GM19351 (cell line): ENCODE data around the gene FBRS.
"Not testable (repeated sequence)": the region's sequence is repeated elsewhere in the genome, so short reads cannot be mapped to it uniquely, and the experiment has no call there.

ENCODE experiments used
- ATAC-seq: cut with Tn5 transposase; IDR thresholded peaks from one replicate; pipeline ENCODE4 v1.9.1; 2021; ENCODE audit warnings: mild to moderate bottlenecking, moderate library complexity; ENCODE audit not compliant: unreplicated experiment

The FBRS gene

DNA sequence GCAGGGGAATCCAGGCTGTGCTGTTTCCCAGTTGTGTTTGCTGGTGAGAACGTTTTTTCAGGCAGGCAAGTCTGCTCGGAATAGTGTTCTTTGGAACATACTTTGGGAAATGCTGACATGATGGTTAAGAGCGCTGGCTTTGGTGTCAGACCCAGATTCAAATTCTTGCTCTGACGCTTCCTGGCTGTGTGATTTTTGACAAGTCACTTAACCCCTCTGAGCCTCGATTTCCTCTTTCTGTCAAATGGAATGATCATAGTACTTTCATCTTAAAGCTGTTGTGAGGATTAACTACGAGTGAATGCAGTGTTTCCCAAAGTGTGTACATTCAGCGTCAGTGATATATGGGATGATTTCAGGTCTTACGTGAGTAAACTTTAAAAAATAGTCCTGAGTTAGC is 4.8 kb downstream of the FBRS start:
- ATAC-seq, result no peak

DNA sequence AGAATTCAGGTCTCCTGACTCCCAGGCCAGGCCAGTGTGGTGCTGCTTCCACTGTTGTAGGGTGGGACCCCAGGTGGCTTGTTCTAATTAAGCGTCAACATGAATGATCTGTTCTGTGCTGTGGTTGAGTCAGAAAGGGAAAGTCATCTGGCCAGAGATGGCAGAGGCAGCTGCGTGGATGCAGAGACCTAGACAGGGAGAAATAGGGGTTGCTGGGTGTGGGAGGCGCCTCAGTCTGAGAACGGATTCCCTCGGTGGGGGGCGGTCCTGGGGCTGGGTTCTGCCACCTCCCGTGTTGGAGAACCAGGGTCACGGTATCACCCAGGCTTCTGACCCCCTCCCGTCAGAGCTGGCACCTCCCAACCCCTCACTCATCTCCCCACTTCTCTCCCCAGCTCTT is 5.6 kb downstream of the FBRS start:
- ATAC-seq, result no peak

DNA sequence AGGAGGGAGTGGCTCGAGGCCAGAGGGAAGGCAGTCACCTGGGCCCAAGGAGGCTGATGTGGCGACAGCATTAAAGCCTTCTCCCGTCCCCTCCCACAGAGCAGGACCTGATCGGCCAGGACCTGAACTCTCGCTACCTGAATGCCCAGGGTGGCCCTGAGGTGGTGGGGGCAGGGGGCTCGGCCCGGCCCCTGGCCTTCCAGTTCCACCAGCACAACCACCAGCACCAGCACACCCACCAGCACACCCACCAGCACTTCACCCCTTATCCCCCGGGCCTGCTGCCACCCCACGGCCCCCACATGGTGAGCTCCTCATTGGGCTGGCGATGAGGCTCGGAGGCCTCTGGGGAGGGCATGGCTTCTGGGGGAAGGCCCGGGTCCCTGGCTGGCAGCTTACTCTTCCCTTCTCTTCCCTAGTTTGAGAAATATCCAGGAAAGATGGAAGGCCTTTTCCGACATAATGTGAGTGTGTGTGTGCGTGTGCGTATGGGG is 6.4 kb downstream of the FBRS start:
- no peak for ATAC-seq

DNA sequence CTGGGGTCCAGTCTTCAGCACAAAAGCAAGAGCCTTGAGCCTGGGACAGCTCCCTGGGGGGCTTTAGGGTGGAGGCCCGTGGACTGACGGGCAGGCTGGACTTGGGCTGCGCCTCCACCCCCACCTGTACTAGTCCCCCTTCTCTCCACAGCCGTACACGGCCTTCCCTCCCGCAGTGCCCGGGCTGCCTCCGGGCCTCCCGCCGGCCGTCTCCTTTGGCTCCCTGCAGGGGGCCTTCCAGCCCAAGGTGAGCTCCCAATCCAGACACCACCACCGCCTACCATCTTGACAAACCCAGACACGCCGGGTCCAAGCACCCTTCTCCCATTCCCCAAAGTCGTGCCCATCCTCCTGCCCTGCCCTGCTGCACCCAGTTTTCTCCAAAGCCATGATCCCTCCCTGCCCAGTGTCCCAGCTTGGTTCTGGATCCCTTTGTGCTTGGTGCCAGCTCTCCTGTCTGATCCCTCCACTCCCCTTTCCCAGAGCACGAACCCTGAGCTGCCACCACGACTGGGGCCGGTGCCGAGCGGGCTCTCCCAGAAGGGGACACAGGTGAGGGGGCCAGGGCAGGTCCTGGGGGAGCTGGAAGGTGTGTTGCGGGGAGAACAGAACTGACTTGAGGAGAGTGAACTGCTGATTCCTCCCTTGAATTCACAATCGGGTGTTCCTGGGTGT is 7.1 kb downstream of the FBRS start:
- ATAC-seq, result no peak

DNA sequence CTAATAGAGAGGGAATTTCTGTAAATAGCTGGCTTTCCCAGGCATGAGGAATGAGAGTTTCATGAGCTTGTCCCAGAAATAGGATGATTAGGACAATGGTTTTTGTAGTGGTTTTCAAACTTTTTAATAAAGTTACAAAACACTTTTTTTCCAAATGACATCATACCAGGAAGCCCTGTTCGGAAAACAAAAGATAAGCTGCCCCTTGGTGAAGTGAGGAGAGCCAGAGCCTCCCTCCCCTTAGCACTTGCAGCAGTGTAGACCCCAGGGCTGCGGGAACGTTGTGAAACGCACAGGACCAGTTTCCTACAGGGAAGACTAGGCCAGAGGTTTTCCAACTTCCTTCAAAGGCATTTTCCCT is 7.6 kb downstream of the FBRS start:
- no peak for ATAC-seq

DNA sequence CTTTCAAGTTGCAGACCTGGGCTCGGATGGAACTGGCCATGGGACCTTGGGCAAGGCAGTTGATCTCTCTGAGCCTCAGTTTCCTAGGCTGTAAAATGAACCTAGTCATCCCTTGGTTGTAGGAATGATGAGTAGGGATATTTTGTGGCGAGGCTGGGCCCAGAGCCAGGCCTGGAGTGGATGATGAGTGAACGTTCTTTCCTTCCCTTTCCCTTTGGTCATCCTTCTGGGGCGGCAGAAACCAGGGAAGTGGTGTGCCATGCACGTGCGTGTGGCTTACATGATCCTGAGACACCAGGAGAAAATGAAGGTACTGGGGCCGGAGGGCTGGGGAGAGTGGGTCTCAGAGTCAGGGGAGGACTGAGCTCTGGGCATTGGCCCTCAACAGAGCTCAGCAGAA is 8.4 kb downstream of the FBRS start:
- ATAC-seq, result no peak

DNA sequence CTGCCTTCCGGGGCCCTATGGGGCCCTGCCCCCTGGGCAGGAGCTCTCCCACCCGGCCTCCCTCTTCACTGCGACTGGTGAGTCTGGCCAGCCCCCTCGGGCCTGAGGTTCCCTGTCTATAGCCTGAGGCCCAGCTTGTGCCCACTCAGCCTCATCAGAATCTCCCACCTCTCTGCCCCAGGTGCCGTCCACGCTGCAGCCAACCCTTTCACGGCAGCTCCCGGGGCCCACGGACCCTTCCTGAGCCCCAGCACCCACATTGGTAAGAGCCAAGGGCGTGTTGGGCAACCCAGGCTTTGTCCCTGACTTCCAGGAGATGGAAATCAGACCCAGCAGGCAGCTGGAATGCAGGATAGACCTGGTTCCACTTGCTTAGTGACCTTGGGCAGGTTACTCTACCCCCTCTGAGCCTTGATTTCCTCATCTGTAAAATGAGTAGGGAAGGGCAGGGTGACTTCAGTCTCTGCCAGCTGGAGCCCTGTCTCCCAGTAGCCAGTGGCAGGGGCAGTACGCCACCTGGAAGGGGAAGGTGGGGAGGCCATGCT is 9.2 kb downstream of the FBRS start:
- no peak for ATAC-seq

DNA sequence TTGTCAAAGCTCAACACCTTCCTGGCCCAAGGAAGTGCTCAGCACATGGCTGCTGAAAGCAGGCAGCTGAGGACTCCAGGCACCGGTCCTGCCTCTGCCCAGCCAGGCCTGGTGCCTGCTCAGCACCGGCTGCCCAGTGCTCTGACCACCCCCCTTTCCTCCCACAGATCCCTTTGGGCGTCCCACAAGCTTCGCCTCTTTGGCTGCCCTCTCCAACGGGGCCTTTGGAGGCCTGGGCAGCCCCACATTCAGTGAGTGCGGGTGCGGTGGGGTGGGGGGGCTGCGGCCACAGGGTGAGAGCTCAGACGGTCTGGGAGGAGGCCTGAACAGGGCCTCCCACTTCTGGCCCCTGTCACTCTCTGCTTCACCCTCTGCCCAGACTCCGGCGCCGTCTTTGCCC is 10.2 kb downstream of the FBRS start:
- no peak for ATAC-seq

DNA sequence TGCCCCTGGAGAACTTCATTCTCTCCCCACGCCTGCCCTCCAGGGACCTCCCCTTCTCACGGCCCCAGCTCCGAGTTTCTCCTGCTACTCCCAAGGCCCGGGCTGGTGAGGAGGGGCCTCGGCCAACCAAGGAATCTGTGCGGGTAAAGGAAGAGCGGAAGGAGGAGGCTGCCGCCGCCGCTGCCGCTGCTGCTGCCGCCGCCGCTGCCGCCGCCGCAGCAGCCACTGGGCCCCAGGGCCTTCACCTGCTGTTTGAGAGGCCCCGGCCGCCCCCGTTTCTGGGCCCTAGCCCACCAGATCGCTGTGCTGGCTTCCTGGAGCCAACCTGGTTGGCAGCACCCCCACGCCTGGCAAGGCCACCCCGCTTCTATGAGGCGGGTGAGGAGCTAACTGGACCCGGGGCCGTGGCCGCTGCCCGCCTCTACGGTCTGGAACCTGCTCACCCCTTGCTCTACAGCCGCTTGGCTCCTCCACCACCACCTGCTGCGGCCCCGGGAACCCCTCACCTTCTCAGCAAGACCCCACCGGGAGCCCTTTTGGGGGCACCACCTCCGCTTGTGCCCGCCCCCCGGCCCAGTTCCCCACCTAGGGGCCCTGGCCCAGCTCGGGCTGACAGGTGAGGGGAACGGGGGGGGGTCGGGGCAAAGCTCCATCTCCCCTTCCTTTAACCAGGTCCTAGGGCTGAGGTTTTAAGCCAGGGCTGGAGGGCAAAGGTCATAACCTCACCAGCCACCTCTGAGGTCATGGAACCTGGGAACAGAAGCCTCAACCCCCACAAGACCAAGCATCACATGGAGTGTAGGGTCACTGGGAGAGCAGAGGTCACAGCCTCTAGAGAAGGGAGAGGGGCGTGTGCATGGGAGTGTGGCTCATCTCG is 11.0 kb downstream of the FBRS start:
- no peak for ATAC-seq

DNA sequence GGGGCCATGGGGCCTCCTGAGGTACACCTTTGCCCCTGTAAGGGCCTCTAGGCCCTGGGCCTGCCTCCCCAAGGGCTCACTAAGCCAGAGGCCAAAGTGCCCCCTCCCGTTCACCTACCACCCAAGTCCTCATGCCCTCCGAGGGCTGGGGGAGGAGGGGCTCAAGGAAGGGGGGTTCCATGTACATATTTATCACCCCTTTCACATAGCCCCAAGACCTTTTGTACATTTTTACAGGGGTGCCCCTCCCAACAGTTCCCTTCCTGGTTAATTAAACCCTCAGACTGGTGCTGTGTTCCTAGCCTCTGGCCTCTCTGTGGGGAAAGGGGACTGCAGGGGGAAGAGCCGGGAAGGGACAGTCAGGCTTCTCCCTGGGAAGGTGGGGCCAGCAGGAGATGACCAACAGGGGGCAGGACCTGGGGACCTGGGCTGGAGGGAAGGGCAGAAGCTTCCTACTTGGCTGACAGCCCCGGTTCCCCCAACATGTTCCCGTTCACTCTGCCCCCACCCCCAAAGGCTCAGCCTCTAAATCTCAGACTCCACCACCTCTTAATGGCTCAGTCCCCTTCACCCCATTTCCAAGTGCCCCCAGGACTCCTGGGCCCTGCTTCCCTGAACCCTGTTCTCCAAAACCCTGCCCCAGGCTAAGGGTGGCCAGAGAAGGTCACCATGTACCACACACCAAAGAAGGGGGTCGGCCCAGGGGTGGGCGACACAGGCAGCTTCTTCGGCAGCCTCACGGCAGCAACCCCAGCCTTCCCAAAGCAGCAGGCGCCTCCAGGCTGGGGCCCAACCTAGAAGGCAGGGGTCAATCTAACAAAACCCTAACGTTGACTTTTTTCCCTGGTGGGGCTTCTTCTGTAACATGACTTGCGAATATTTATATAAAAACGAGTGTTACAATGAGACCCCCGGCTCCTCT is 11.9 kb downstream of the FBRS start:
- no peak for ATAC-seq

DNA sequence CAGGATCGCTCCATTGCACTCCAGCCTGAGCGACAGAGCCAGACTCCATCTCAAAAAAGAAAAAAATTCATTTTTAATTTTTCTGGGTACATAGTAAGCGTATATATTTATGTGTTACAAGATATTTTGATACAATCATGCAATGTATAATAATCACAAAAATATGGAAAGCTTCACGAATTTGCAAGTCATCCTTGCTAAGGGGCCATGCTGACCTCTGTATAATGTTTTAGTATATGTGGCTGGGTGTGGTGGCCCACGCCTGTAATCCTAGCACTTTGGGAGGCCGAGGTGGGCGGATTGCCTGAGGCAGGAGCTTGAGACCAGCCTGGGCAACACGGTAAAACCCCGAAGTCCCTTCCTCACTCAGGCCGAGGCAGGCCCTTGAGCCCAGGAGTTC is 16.9 kb downstream of the FBRS start:
- no peak for ATAC-seq

DNA sequence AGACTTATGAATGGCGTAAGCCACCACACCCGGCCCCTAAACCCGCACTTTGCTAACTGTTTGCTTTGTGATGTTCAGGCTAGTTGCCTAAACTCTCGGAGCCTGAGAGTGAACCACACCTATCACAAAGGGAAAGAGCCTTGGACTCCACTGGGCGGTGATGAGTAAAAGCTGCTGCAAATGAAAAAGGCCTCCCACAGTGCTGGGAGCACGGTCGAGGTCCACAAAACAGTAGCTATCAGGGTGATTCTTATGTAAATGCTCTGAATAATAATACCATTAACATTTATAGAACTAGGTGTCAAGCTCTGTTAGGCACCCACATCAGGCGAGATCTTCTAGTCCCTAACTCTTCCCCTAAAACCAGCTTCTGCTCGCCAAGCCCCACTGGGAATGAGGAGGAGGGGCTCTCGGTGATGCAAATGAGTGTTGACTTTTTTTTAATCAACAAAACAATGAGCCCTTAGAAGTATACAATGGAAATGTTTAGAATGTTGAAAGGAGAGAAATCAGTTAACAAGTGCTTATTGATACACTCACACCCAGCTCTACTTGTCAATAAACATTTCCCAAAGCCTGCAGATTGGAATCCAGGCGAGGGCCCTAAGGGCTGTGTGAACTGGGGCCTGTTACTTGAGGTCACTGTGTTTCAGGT is 19.8 kb downstream of the FBRS start:
- no peak for ATAC-seq

DNA sequence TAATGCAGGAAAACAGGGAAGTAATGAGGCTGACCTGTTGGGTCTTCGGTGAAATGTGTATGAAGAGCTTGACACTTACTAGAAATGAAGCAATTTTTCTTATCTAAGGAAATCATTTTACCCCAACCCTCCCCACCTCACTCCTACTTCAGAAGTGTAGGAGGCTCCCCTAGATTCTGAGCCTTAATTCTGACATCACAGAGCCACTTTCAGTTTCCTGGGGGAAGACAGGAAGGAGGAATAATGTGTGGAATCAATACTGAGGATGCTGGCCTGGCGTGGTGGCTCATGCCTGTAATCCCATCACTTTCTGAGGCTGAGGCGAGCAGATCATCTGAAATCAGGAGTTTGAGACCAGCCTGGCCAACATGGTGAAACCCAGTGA is 20.3 kb downstream of the FBRS start:
- ATAC-seq, result no peak

DNA sequence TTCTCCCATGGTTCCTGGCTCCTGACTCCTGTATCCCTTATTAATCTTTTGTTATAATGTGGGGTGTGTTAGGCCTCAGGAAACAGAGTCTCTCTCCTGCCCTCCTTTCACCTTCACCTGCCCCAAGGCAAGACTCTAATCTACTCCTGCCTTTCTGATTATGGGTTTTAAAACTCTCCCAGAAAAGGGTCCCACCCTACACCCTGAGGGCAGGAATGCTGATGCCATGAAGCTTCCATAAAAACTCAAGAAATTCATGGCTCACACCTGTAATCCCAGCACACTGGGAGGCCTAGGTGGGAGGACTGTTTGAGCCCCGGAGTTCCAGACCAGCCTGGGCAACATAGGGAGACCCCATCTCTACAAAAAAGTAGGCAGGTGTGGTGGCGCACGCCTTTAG is 22.1 kb downstream of the FBRS start:
- ATAC-seq, result no peak

DNA sequence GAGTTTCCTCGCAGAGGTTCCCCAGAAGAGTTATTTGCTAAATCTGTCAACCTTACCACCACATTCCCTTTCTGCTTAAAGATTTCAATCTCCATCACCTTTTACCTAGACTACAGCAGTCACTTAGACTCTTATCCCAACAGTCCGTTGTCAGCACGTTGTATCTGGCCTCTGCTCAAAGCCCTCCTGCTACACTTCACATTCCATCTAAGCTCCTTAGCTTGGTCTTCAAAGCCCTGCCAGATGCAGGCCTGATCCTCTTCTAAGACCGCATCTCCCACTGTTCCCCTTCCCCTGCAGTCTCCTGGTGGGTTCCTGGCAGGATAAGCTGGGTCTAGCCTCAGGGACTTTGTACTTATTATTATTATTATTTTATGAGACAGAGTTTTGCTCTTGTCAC is 30.5 kb downstream of the FBRS start:
- no peak for ATAC-seq

DNA sequence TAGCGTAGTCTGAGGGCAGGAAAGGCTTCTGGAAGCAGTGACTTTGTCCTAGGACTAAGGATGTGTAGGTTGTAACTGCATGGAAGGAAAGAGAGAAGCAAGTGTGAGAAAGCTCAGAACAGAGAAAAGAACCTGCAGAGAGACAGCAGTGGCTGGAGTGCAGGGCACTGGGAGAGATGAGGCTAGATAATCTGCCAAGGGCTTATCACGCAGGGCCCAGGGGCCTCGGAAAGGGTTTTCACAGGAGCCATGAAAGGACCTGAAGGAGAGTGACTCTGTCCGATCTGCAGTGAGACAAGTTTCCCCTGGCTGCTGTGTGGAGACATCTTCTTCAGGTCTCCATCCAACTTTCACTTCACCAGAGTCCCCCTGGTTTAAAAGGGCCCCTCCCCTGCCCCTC is 33.7 kb downstream of the FBRS start:
- no peak for ATAC-seq

DNA sequence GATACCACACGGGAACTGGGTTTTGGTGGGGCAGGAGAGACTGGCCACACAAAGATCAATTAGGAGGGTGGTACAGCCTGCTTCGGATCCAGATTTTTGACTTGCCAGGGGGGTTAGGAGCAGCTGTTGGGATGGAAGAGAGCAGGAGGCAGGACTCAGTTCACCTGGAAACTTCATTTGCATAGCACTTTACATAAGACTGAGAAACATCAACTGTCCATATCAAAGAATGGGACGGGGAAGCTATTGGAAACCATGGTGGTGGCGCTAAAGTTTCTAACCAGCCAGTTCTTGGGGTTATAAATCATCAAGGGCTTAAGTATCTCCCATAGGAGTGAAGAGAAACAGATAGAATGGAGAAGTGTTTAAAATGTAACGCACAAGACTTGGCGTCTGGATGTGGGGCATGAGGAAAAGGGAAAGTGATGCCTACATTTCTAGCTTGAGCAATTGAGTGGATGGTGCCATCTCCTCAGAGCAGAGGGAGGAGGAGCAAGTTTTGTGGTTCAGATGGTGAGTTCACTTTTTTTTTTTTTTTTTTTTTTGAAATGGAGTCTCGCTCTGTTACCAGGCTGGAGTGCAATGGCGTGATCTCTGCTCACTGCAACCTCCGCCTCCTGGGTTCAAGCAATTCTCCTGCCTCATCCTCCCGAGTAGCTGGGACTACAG is 34.3 kb downstream of the FBRS start:
- no peak for ATAC-seq

DNA sequence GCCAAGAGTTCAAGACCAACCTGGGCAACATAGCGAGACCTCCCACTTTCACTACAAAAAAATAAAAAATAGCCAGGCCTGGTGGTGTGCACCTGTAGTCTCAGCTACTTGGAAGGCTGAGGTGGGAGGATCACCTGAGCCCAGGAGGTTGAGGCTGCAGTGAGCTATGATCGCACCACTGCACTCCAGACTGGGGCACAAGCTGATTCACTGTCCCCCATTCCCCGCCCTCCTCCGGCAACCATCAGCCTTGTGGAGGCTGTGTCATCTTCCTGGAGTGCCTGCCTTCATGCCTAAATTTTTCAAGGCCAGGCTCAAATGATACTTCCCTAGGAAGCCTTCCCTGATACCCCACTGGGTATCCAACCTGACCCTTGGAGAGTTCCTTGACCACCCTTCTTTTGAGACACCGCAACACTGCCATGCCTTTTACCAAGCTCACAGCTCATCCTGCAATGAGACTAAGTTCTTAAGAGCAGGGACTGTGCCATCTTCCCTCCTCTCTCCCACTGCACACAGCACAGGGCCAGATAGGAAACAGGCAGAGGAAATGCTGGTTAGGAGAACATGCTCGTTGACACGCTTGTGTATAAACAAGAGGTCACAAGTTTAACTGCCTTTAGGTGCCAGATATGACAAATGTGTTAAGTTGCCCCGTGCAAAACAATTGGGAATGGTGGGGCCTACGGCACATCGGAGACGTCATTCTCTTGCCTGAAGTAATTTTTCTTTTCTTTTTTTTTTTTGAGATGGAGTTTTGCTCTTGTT is 36.9 kb downstream of the FBRS start:
- ATAC-seq, result no peak

DNA sequence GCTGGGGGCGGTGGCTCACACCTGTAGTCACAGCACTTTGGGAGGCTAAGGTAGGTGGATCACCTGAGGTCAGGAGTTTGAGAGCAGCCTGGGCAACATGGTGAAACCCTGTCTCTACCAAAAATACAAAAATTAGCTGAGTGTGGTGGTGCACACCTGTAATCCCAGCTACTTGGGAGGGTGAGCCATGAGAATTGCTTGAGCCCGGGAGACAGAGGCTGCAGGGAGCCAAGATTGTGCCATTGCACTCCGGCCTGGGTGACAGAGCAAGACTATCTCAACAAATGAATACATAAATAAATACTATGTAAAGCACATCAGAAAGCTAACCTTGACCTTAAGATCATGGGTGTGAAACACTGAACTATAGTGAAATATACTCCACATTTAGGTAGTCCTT is 38.4 kb downstream of the FBRS start:
- ATAC-seq, result not testable (repeated sequence)
